Omental fat pad (tissue), 4 donors: ENCODE results near the gene LIN7B. TPM values are rescaled to one million over a fixed set of nuclear protein-coding genes. Genes with fewer than 3 reads are reported as not detected.
"Not testable (repeated sequence)": the region's sequence is repeated elsewhere in the genome, so short reads cannot be mapped to it uniquely, and the experiment has no call there.

Experiments
- ATAC-seq: fragments of 150-250 bp; one replicate; pipeline ENCODE4 v1.9.1; 2016; ENCODE audit warnings: mild to moderate bottlenecking, moderate library complexity; ENCODE audit not compliant: low FRiP score
- DNase-seq: peaks from one replicate; pipeline ENCODE4 v3.0.0-alpha.2; 2019; ENCODE audit warnings: low spot score
- CTCF ChIP-seq, 3 donors: fragments of 450-650 bp; IDR thresholded peaks; one replicate each; pipeline ENCODE4 v1.5.1; 2016 to 2017; ENCODE audit warnings: antibody characterized with exemption in 3 of 3, mild to moderate bottlenecking in 3 of 3, moderate library complexity in 2 of 3
- total RNA-seq, 4 donors: library from RNA; depleted of rRNA; stranded (reverse); fragments of >200 nt; gene quantifications; one replicate each; pipeline ENCODE4 v1.1.0, GENCODE V29; 2016

The LIN7B gene
- total RNA-seq, 4 donors from 2014 or later = 3.7 to 9.0 (median 3.9) TPM; not detected in 1

DNA sequence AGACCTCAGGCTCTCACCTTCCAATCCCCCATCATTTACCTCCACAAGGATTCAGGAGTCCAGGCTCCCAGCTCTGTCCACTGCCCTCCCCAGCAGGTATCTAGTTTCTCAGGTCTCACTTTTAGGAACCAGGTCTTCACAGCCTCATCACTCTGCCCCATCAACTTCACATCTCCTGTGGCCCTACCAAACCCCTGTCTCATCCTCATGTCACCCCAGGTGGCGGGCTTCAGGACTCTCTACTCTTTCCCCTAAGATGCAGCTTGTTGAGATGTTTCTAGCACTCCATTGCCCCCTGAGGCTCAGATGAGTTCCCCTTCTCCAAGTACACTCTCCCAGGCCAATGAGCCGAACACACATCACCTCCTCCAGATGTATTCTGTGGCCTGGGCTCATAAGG lies 6.7 kb downstream of the LIN7B start:
- TF ChIP-seq CTCF (IDR thresholded peaks at IDR 0.05) = no peak
- no peak for DNase-seq

GRCh38 chr19:49121841-49122240 lies 7.7 kb downstream of the LIN7B start:
- not testable (repeated sequence) for DNase-seq, ATAC-seq

More for the DNA sequence above, 6.7 kb downstream of the LIN7B start:
- no peak for ATAC-seq

DNA sequence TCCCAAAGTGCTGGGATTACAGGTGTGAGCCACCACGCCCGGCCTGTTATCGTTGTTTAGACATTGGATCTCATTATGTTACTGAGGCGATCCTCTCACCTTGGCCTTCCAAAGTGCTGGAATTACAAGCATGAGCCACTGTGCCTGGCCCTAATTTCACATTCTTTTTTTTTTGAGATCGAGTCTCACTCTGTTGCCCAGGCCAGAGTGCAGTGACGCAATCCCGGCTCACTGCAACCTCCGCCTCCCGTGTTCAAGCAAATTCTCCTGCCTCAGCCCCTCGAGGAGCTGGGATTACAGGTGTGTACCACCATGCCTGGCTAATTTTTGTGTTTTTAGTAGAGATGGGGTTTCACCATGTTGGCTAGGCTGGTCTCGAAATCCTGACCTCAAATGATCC lies 9.1 kb downstream of the LIN7B start:
- not testable (repeated sequence) for ATAC-seq, DNase-seq

DNA sequence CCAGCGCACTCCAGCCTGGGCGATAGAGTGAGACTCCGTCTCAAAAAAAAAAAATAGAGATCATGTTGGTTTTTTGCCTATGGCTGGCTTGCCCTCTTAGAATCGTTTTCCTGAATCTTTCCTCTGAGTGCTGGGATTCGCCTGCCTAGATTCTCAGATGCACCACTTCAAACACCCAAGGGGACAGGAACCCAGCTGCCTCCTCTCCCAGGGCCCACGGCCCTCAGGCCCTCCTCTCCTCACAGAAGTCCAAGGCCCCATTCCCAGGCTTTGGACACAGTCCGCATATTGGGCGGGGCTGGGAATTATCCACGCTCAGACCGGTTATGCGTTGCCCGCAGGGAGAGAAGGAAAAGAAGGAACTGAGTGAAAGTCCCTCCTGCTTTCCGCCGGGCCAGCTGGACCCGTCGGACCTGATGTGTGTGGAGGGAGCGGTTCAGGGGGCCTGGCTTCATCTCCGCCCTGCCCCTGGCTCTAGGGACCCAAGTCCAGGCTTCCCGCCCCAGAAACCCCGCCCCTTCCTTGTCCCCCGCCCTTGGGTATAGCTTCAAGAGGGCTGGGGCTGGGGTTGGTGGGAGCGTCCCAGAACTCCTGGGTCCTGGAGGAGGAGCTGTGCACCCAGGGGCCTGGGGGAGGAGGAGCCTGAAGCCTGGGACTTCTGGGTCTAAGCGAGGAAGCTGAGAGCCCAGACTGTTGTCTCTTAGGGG lies 11.0 kb downstream of the LIN7B start:
- TF ChIP-seq CTCF (IDR thresholded peaks at IDR 0.05) = no peak
- no peak for ATAC-seq
- no peak for DNase-seq

DNA sequence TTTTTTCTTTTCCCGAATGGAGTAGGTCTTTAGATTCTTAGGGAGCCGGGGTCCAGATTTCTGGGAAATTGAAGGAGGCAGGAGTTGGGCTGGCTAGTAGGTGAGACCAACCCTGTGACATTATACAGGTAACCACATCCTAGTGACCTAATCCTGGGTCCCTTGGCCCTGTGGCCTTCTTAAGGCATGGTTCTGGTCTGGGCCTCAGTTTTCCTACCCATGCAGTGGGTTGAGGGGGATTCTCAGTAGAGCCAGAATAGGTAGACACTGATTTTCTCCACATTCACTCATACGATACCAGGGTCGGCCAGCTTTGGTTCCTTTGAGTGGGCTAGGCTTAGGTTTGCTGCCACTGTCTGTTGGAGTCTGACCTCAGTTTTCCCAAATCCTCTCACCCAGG lies 12.4 kb downstream of the LIN7B start:
- ATAC-seq = no peak
- TF ChIP-seq CTCF (IDR thresholded peaks at IDR 0.05) = no peak
- DNase-seq = no peak

DNA sequence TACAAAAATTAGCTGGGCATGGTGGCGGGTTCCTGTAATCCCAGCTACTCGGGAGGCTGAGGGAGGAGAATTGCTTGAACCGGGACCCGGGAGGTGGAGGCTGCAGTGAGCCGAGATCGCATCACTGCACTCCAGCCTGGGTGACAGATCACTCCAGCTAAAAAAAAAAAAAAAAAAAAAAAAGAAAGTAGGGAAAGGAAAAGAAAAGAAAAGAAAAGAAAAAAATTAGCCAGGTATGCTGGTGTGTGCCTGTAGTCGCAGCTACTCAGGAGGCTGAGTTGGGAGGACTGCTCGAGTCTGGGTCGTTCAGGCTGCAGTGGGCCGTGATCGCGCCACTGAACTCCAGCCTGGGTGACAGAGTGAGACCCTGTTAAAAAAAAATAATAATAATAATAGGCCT lies 13.1 kb downstream of the LIN7B start:
- not testable (repeated sequence) for DNase-seq, ATAC-seq

GRCh38 chr19:49127674-49128544 lies 13.7 kb downstream of the LIN7B start:
- DNase-seq = peak; percentile 80
- peak; percentile 97 for ATAC-seq
- TF ChIP-seq CTCF (IDR thresholded peaks at IDR 0.05) = no peak

GRCh38 chr19:49128545-49129237 lies 14.5 kb downstream of the LIN7B start:
- TF ChIP-seq CTCF (IDR thresholded peaks at IDR 0.05) = no peak
- DNase-seq (no peak), ATAC-seq (no peak)
